MCF 10A (cell line): ENCODE data around the gene DAB2. TPM values are rescaled to one million over a fixed set of nuclear protein-coding genes. Genes with fewer than 3 reads are reported as not detected.
"Not testable (repeated sequence)": the region's sequence is repeated elsewhere in the genome, so short reads cannot be mapped to it uniquely, and the experiment has no call there.

Experiments
- BruUV-seq: library from RNA; stranded (reverse); fragments of 400-500 nt; replicated peaks from 2 replicates; lab custom pipeline; 2021; lab: Mats Ljungman, UMichigan
- CTCF ChIA-PET: fragments of 300-600 bp; sonication (Branson Sonifier 250); formaldehyde crosslinking; extraction: SDS; loops from one replicate; lab custom pipeline; 2021; ENCODE audit warnings: antibody characterized with exemption, inconsistent platforms; lab: Yijun Ruan, JAX
- POLR2A ChIA-PET: fragments of 300-600, 350-650 bp; sonication (Branson Sonifier 250); formaldehyde crosslinking; extraction: SDS; loops from one replicate; lab custom pipeline; 2020; ENCODE audit warnings: antibody characterized with exemption, inconsistent platforms; lab: Yijun Ruan, JAX
- DNase-seq: peaks from one replicate; pipeline ENCODE4 v3.0.0-alpha.2; 2018; ENCODE audit not compliant: unreplicated experiment
- H3K27ac Mint-ChIP-seq: one replicate; pipeline ENCODE4 v1.8.0; 2022; ENCODE audit warnings: mild to moderate bottlenecking, low read depth, mixed read lengths; ENCODE audit not compliant: unreplicated experiment
- H3K27me3 Mint-ChIP-seq: one replicate; pipeline ENCODE4 v1.8.0; 2022; ENCODE audit warnings: mixed read lengths; ENCODE audit not compliant: insufficient read depth, unreplicated experiment
- H3K36me3 Mint-ChIP-seq: one replicate; pipeline ENCODE4 v1.8.0; 2022; ENCODE audit warnings: mild to moderate bottlenecking, moderate library complexity, mixed read lengths; ENCODE audit not compliant: insufficient read depth, unreplicated experiment
- H3K4me1 Mint-ChIP-seq: one replicate; pipeline ENCODE4 v1.8.0; 2022; ENCODE audit warnings: mixed read lengths; ENCODE audit not compliant: insufficient read depth, unreplicated experiment
- H3K4me3 Mint-ChIP-seq: one replicate; pipeline ENCODE4 v1.8.0; 2022; ENCODE audit warnings: mild to moderate bottlenecking, moderate library complexity, mixed read lengths; ENCODE audit not compliant: unreplicated experiment
- H3K9me3 Mint-ChIP-seq: one replicate; pipeline ENCODE4 v1.8.0; 2022; ENCODE audit warnings: mixed read lengths; ENCODE audit not compliant: unreplicated experiment
- intact Hi-C: fragments of 100-400 bp; cut with micrococcal nuclease; formaldehyde crosslinking; loops from 2 replicates; pipeline ENCODE4 v1.14.1; 2022
- total RNA-seq: library from RNA; stranded (reverse); gene quantifications from 2 replicates; pipeline ENCODE4 v1.2.3, GENCODE V29; 2022
- TF ChIP-seq, protein P1 (sequence below): fragments of 200-600 bp; IDR thresholded peaks from one replicate; pipeline ENCODE4 v1.8.0; 2022; ENCODE audit warnings: antibody characterized with exemption, mild to moderate bottlenecking; ENCODE audit not compliant: unreplicated experiment

Gene DAB2
- total RNA-seq, 1 experiment from 2014 or later = 0.68 TPM

- Mint-ChIP-seq H3K36me3 (no peaks in the 10 kb centered on the region), H3K9me3 (no peaks in the 10 kb centered on the region), H3K27me3 (no peaks in the 10 kb centered on the region), H3K4me3 (no peak overlapping the region), H3K27ac (no peak overlapping the region), H3K4me1 (peaks cover 15% of the 10 kb centered on the region)
- no peak for DNase-seq
- BruUV-seq = no TSS peak
- intact Hi-C loops = no loop called here
- ChIA-PET CTCF (interaction anchor here (1.1 to 1.3 kb wide), 2 partner anchors 8 to 32 kb away, joined by 3 to 4 read pairs; no protein-coding TSS in a partner anchor), POLR2A (interaction anchor here (1.3 kb wide), 1 partner anchor 8 kb away, joined by 3 read pairs; no protein-coding TSS in a partner anchor)
- TF ChIP-seq, protein P1, sequence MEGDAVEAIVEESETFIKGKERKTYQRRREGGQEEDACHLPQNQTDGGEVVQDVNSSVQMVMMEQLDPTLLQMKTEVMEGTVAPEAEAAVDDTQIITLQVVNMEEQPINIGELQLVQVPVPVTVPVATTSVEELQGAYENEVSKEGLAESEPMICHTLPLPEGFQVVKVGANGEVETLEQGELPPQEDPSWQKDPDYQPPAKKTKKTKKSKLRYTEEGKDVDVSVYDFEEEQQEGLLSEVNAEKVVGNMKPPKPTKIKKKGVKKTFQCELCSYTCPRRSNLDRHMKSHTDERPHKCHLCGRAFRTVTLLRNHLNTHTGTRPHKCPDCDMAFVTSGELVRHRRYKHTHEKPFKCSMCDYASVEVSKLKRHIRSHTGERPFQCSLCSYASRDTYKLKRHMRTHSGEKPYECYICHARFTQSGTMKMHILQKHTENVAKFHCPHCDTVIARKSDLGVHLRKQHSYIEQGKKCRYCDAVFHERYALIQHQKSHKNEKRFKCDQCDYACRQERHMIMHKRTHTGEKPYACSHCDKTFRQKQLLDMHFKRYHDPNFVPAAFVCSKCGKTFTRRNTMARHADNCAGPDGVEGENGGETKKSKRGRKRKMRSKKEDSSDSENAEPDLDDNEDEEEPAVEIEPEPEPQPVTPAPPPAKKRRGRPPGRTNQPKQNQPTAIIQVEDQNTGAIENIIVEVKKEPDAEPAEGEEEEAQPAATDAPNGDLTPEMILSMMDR = no peak
Measured at GRCh38 chr5:39409033-39409432, 15.7 kb downstream of the DAB2 start.

DNA sequence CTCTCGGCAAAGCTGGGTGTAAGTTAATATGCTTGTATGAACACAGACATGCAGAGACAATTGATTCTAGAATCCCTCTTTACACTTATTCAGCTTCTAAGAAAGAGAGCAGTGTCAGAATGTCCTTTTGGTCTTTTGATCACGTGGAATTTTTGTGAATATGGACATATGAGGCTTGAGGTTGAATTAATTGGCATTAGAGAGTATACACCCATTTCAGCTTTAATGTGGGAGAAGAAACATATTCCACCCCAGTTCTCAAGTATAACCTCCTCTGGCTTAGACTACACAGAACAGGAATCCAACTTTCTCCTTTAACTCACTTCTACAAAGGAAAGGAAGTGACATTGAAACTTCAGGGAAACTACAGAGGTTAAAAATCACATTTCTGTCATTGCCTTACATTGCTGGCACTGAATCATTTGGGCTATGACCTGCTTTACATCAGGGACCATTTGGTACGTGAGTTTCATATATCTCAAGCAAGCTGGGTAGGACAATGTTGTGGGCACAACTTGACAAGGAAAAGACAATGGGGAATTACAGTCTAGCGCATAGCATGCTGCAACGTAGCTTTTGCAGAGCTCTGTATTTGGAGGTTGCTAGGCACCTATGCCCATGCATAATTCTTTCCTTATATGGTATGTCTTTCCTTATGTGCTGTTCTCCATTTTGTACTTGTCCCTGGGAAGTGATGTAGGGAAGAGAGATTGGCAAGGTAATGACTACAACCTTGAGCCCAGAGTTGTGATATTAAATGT lies 19.5 kb downstream of the DAB2 start:
- POLR2A ChIA-PET = no interaction called here
- no peak for DNase-seq
- Mint-ChIP-seq H3K9me3 (no peaks in the 10 kb centered on the region), H3K36me3 (no peaks in the 10 kb centered on the region), H3K27me3 (no peaks in the 10 kb centered on the region), H3K4me3 (no peak overlapping the region), H3K27ac (no peak overlapping the region), H3K4me1 (no peaks in the 10 kb centered on the region)
- intact Hi-C loops = no loop called here
- TF ChIP-seq, protein P1 = no peak
- BruUV-seq = no TSS peak
- CTCF ChIA-PET = interaction anchor here (0.6 to 1.1 kb wide), 2 partner anchors 29 to 1286 kb away, joined by 4 to 7 read pairs; no protein-coding TSS in a partner anchor

- ChIA-PET POLR2A (interaction anchor here (1.4 kb wide), 1 partner anchor 9 kb away, joined by 3 read pairs; no protein-coding TSS in a partner anchor), CTCF (interaction anchor here (1.8 kb wide), 1 partner anchor 144 kb away, joined by 6 read pairs; no protein-coding TSS in a partner anchor)
- H3K4me1 Mint-ChIP-seq = peaks cover 12% of the 10 kb centered on the region
- H3K9me3 Mint-ChIP-seq, H3K4me3 Mint-ChIP-seq, intact Hi-C loops, BruUV-seq, DNase-seq, H3K27me3 Mint-ChIP-seq, H3K27ac Mint-ChIP-seq, H3K36me3 Mint-ChIP-seq: not testable (repeated sequence)
Measured at GRCh38 chr5:39403761-39404160, 21.0 kb downstream of the DAB2 start.

GRCh38 chr5:39402140-39402539 lies 22.6 kb downstream of the DAB2 start:
- BruUV-seq, H3K27ac Mint-ChIP-seq, H3K36me3 Mint-ChIP-seq, H3K4me3 Mint-ChIP-seq, H3K9me3 Mint-ChIP-seq, intact Hi-C loops, H3K27me3 Mint-ChIP-seq: not testable (repeated sequence)
- POLR2A ChIA-PET = interaction anchor here (1.2 kb wide), 1 partner anchor 42 kb away, joined by 3 read pairs; no protein-coding TSS in a partner anchor
- peak; percentile 14 for DNase-seq
- peaks cover 14% of the 10 kb centered on the region for H3K4me1 Mint-ChIP-seq
- CTCF ChIA-PET = interaction anchor here (0.6 to 1.8 kb wide), 4 partner anchors 11 to 260 kb away, joined by 3 to 6 read pairs (median 4); partner anchors contain the start of gene DAB2
